ENCODE results near the gene SNRNP27. TPM values are rescaled to one million over a fixed set of nuclear protein-coding genes. Genes with fewer than 3 reads are reported as not detected.

Gene SNRNP27
- total and polyA plus RNA-seq, 2 of the 8 experiments (the other 6 are each of a cell fraction or from before 2014, with no cell fraction given): 11.1 to 40.5 TPM

DNA sequence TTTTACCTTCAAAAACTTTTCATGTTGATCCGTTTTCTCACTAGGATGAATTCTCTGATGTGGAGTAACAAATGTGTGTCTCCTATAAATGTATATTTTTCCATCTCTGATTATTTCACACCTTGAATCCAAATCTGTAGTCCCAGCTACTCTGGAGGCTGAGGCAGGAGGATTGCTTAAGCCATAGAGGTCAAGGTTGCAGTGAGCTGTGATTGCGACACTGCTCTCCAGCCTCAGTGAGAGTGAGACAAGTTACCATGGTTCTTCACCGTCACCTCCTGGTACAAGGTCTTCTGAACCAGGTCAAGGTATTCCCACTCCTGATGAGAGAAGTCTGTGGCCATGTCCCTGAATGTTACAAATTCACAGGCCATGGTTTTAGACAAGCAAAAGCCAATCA, 49.2 kb upstream of the SNRNP27 start:
- Histone ChIP-seq H2BK15ac (ENCODE audit: low read length) (no peak overlapping the region), H3K23me2 (ENCODE audit: low read depth, low read length) (no peaks in the 10 kb centered on the region), H3K4me1 (replicated peaks in 1 of 4; ENCODE audit: control insufficient read depth in 3 of 4, insufficient read depth in 4 of 4, low read length in 3 of 4) (no peaks in the 10 kb centered on the region), H2AFZ (ENCODE audit: low read length) (no peak overlapping the region), H2BK5ac (ENCODE audit: low read depth, low read length) (no peak overlapping the region), H4K8ac (ENCODE audit: extremely low read depth, insufficient read depth, low read length) (no peak overlapping the region), H3K9ac (replicated peaks in 1 of 4; ENCODE audit: extremely low read depth in 1 of 4, low read depth in 3 of 4, low read length in 3 of 4) (no peak overlapping the region), H2BK120ac (replicated peaks; ENCODE audit: low read depth, low read length) (no peak overlapping the region), H3K27me3 (replicated peaks in 1 of 4; ENCODE audit: control insufficient read depth in 3 of 4, extremely low read depth in 1 of 4, insufficient read depth in 3 of 4, low read length in 3 of 4) (no peaks in the 10 kb centered on the region), H3K79me1 (ENCODE audit: low read depth, low read length) (no peaks in the 10 kb centered on the region), H3K79me2 (ENCODE audit: control insufficient read depth in 1 of 2, insufficient read depth in 2 of 2, low read length in 2 of 2) (no peaks in the 10 kb centered on the region), H3K23ac (ENCODE audit: insufficient read length) (no peak overlapping the region), H4K5ac (ENCODE audit: insufficient read length, low read depth, low read length) (no peak overlapping the region), H3K14ac (ENCODE audit: insufficient read length) (no peak overlapping the region), H3K36me3 (ENCODE audit: control insufficient read depth in 2 of 4, insufficient read depth in 4 of 4, low read length in 3 of 4) (peaks cover 7 to 61% (median 30%) of the 10 kb centered on the region in 4 experiments), H2BK12ac (ENCODE audit: low read depth, low read length) (no peak overlapping the region), H4K20me1 (replicated peaks in 1 of 2; ENCODE audit: control insufficient read depth in 1 of 2, insufficient read depth in 2 of 2, low read length in 2 of 2) (peaks cover 0 to 3% of the 10 kb centered on the region in 2 experiments), H3K4me3 (ENCODE audit: extremely low read depth in 1 of 4, insufficient read depth in 2 of 4, low read depth in 3 of 4, low read length in 4 of 4) (no peak overlapping the region), H3K56ac (replicated peaks; ENCODE audit: insufficient read length, low read depth, low read length) (no peak overlapping the region), H3K27ac (ENCODE audit: low read depth, low read length) (no peak overlapping the region), H3K4me2 (ENCODE audit: insufficient read depth in 1 of 2, low read depth in 2 of 2, low read length in 2 of 2) (no peak overlapping the region), H2AK5ac (ENCODE audit: low read depth, low read length) (no peak overlapping the region), H3K18ac (ENCODE audit: extremely low read depth, low read length) (no peak overlapping the region), H4K91ac (replicated peaks; ENCODE audit: insufficient read length, low read length) (no peak overlapping the region), H2BK20ac (ENCODE audit: low read length) (no peak overlapping the region), H3K9me3 (ENCODE audit: insufficient read depth in 2 of 2, low read depth in 1 of 2, low read length in 1 of 2) (no peaks in the 10 kb centered on the region), H3K4ac (replicated peaks; ENCODE audit: insufficient read length, low read depth, low read length) (no peak overlapping the region)
- FAIRE-seq: no peak
- ChIA-PET POLR2A (ENCODE audit: partially characterized antibody) (no interaction called here), CTCF (ENCODE audit: partially characterized antibody) (no interaction called here)
- TF ChIP-seq BCL11A (IDR thresholded peaks at IDR 0.05; ENCODE audit: low read depth in 2 of 2, low read length in 2 of 2) (no peak), NANOG (IDR thresholded peaks at IDR 0.05; ENCODE audit: insufficient read depth, low read depth, low read length, poor library complexity, severe bottlenecking) (no peak), CEBPB (IDR thresholded peaks at IDR 0.05; ENCODE audit: low read depth, low read length) (peak; percentile 25; the same call in 1 of the 2 replicates)
- WGBS, 2 experiments (ENCODE audit: extremely low coverage in 1 of 2, insufficient coverage in 1 of 2, insufficient read length in 1 of 2, insufficient replicate concordance in 2 of 2, low coverage in 1 of 2, low lambda C conversion rate in 2 of 2, missing lambda C conversion rate in 1 of 2): 85% methylated on average over 3 of the region's 3 CpGs; no CpG with 5 or more reads in 1 of the 2 experiments
- no peak for DNase-seq (ENCODE audit: low read depth in 1 of 2, low spot score in 2 of 2)

Data from H1 (cell line).